ENCODE results near the gene KIF5B.

GRCh38 chr10:32093650-32094049, 37.4 kb upstream of the KIF5B start:
- no peak for TF ChIP-seq CTCF (conservative IDR thresholded peaks at IDR 0.05; ENCODE audit: low read depth, low read length)
- no peak for TF ChIP-seq EZH2 (IDR thresholded peaks at IDR 0.05; ENCODE audit: low read length, unreplicated experiment)

Data from PC-3 (cell line).